NCI-H1417 (cell line): ENCODE measurements around the gene ZNF432.

Experiments
- DNase-seq, 3 experiments: peaks; one replicate each; lab custom pipeline; 2025; lab: John Stamatoyannopoulos, UW

Gene ZNF432

DNA sequence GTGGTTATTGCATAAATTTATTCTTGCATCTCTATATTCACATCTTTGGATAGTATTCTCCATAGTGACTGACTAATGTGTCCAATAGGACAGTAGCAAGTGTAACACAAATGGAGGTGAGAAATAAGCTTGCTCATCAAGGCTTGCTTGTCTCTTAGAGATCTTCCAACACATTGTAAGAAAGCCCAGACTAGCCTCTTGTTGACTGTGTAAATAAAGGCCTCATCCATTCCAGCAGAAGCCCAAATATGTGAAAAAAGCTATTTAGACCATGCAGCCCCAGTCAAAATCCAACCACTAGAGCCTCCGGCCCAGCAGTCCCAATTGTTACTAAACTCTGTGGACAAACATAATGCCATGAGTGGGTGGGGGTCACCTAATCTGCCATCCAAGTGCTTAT, 38.0 kb downstream of the ZNF432 start:
- no peak for DNase-seq

DNA sequence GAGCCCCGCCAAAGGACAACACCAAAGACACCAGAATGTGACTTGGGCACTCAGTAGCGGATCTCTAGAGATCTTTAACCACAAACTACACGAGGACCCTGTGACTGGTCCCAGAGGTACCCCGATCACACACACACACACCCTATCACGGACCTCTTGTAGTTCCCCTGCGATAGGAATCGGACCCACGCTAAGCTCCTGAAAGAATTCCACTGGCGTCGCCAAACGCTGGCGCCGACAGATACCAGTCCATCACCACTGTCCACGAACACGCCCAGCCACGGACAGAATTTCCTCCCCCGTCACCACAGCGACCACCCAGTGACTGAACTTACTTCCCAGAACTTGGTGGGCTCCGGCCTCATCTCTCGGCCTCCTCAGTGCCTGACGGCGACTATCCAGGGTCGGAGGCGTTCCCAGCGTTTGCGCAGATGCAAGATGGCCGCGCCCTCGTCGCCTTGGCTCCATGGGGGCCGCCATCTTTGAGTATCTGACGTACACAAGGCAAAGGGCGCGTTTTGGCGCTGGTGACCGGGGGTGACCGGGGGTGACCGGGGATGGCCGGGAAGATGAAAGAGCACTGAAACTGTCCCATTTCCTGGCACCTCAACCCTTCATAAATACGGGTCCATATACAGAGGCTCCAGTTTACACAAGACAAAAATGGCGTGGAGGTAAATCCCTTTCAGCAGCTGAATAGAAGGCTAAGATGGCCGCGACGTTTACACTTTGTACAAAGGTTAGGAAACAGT, 40.7 kb downstream of the ZNF432 start, which contains the start of gene ZNF615:
Gene ZNF615, minus strand, starts transcription at position 406 of the 752 bp plus-strand sequence. CDS start 4,500 bp downstream, outside the sequence.
- DNase-seq: peak; percentile 83 to 95 (median 92)

DNA sequence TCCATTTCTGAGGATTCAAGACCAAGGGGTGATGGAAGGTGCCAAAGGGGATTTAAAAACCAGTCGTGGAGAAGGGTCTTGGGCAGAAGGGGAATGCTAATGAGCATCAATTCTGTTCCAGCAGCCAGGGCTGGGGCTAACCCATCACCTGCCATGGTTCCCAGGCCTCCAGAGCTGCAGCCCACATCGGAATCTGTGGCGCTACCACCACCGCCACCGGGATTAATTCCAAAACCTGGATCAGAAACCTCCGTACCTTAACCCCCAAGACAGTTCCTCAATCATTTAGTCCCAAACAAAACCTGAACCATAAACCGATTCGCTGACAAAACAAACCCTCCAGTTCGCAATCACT, 41.2 kb downstream of the ZNF432 start:
- peak in 1 of 3 experiments; percentile 55 for DNase-seq

DNA sequence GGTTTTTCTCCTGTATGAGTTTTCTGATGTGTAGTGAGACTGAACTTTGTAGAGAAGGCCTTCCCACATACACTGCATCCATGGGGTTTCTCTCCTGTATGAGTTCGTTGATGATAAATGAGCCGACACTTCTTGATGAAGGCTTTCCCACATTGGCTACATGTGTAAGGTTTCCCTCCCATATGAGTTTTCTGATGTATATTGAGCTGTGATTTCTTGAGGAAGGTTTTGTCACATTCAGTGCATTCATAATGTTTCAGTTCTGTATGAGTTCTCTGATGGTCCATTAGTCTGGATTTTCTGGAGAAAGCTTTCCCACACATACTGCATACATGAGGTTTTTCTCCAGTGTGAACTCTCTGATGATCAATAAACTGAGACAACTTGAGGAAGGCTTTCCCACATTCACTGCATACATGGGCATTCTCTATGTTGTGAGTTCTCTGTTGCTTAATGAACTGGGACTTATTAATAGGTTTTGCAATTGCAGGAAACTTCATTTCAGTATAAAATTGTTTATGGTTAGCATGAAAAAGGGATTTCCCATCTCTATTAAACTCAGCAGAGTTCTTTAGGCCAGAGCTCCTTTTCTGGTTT, 54.5 kb downstream of the ZNF432 start:
- DNase-seq: peak in 1 of 3 experiments; percentile 4

DNA sequence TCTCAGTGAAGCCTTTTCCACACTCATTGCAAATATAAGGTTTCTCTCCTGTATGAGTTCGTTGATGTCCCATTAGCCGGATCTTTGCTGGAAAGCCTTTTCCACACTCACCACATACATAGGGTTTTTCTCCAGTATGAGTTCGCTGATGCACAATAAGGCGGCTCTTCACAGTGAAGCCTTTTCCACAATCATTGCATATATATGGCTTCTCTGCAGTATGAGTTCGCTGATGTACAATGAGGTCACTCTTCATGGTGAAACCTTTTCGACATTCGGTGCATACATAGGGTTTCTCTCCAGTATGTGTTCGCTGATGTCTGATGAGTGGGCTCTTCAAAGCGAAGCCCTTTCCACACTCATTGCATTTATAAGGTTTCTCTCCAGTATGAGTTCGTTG, 55.2 kb downstream of the ZNF432 start:
- no peak for DNase-seq

DNA sequence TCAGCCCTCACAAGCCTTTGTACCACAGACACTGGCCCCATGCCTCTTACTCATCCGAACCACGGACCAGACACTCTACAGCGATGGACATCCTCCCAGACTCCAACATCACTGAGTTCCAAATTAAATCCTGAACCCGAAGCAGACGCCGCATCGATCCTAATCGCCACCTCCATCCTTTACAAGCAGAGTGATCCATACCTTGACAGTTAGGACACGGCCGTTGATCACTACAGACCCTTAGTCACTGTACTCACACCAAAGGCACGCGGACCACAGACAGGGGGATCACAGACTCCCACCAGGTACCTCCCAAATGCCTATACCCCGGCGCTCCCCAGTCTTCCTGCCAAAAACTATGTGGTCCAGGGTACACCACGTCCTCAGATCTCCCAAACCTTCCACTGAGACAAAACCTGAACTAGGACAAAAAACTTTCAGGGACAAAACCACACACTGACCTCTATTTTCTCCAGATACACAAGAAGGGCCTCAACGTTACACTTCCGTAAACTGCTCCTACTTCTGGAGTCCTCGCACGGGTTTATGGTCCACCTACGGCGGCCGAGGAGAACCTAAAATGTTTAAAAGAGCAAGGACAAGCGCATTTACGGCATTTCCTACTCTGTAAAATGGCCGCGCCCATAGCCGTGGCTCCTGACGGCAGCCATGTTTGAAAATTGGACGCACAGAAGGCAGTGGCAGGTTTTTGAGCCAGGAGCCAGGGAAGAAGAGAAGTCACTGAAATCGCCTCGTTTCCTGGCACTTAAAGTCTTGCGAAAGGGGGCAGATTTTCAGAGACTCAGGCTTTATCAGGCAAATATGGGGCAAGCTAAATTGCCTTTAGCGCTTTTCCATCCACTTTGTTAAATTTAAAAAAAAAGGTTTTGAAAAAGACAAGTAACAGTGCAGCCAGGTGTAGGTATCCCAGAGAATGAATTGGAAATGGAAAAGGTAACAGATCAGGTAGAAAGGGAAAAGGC, 62.0 kb downstream of the ZNF432 start, which contains the start of gene ZNF350:
Gene ZNF350, minus strand, starts transcription at position 532 of the 983 bp plus-strand sequence. CDS start 12,480 bp downstream, outside the sequence.
- DNase-seq: peak; percentile 88 to 97 (median 95)

DNA sequence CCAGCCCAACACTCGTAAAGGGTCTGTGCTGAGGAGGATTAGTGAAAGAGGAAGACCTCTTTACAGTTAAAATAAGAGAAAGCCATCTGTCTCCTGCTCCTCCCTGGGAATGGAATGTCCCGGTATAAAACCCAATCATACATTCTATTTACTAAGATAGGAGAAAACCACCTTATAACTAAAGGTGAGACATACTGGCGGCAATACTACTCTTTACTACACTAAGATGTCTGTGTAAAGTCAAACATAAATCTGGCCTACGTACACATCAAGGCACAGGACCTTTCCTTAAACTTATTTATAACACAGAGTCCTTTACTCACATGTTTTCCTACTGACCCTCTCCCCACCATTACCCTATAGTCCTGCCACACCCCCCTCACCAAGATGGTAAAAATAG, 65.3 kb downstream of the ZNF432 start:
- DNase-seq: no peak
